UCSD-AML1 (cell line): ENCODE results near the gene NOP14.

Source experiments
- DNase-seq: peaks from one replicate; lab custom pipeline; 2025; ENCODE audit not compliant: unreplicated experiment; lab: John Stamatoyannopoulos, UW

Gene NOP14

DNA sequence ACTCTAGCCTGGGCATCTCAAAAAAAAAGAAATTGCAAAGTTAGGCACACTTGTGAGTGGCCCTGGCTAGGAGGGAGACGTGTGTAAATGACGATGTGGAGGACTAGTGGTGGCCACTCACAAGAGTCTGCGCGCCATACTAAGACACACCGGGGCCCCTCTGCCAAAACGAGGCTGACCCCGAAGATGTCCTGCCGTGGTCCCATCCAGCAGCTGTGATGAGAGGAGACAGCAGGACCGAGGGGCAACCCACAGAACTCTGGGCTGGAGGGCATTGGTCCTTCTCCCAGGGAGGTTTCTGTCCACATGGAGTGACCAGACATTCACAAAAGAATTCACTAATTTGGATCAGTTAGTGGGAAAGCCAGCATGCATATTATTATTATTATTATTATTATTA is 47.4 kb downstream of the NOP14 start:
- DNase-seq = no peak

DNA sequence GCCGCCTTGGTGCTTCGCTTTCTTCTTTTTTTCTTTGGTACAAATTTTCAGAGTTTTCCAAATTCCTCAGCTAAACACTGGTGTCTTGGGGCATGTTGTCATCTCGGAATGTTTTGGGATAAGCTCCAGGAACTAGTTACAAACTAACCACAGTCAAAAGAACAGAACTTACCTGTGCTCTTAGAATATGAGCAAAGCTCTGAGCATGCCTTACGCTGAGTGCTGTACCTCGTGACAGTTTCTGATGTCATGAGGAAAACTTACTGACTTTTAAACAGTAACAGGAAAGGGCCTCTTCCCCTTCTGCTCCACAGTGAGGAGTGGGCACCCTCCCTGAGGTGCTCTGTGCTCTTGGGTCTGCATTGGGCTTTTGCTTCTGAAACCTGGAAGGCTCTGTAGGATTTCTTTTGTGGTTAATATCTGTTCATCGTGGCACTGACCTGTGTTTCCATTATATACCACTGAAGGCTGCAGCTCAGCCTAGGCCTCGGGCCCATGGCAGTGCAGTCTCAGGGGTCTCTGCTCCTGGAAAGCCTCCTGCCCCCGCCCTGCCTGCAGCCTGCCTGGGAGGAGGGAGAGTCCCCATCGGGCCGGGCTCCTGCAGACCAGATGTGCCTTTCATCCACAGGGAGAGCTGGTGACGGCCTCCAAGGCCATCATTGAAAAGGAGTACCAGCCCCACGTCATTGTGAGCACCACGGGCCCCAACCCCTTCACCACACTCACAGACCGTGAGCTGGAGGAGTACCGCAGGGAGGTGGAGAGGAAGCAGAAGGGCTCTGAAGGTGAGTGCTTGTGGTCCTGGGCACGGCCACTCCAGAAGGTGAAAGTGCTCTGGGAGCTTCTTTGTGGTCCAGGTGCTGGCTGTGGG is 48.7 kb downstream of the NOP14 start:
- no peak for DNase-seq

DNA sequence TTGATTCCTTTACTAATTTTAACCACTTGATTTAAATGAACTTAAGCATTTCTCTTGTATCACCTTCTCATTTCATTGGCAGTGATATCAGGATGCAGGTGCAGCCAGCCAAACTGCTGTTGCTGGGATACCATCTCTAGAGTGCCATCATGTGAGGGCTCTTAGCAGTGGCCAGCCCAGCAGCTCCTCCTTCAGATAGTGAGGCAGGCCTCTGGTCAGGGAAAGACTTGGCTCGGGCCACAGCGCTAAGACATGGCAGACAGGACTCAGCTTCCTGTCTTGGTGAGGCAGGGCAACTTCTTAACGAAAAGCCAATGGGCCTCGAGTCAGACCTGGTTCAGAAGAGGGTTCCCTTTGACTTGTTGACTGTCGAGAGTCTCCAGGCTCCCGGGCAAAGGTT is 50.0 kb downstream of the NOP14 start:
- no peak for DNase-seq

DNA sequence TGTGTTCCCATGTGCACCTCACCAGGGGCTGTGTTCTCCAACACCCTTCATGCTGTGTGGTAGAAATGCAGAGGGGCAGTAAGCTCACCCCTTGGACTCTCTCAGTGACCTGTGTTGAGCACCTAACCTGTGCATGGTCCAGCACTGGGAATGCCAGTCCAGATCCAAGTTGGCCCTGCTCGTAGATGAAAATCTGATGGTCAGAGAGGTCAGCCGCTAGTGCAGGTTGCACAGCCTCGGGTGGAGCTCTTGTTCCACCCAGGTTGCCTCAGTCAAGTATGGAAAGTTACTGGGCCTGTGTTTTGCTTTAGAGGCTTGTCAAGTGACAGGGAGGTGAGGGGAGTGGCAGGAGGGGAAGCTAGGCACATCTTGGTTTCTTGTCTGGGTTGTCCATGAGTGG is 51.3 kb downstream of the NOP14 start:
- no peak for DNase-seq

DNA sequence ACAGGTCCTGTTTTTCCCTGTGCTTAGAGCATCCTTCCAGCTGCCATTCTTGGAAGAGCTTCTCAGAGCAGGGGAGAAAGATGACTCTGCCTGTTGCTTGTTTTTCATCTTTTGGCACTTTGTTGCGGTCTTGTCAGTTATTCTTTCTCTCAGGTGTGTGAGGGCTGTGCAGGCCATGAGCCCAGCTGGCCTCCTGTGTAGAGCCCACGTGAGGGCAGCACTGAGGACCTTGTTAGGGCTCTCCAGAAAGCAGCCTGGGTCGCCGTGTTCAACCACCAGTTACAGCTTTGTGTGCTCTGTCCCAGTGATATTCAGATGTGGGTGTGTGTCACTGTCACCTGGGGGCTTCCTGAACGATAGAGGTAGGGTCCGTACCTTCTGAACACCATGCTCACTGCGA is 52.8 kb downstream of the NOP14 start:
- no peak for DNase-seq

DNA sequence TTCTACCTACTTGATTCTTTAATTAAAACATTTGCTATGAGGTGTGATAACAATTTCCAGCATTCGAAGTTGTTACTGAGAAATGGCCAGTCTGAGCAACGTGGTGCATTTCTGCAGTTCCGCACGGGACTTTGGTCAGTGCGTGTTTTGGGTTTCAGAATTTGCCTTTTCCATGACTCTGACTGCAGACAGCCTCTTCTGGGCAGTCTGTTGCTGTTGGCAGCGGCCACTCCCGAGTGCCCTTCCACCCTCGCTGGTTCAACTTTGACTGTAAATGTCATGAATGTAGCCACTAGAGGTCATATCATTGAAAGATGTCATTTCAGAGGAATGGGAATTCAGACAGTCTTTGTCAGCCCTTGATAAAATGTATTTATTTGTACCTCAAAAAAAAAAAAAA is 53.6 kb downstream of the NOP14 start:
- DNase-seq = no peak

DNA sequence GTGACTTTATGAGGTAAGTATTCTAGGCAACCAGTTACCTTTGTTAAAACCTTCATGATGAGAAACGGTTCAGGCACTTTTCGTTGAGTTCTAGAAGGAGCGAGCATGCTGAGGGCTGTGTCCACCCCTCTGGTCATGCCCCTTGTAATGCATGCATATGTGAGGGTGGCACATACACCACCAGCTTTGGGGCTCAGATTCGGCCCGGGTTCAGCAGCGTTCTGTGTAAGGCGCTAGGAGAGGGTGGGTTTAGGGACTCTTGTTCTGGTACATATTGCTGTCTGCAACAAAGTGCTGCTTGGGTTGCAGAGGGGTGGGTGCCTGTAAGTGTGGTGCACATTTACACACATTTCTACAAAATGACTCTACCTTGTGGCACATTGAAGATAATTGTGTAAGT is 54.5 kb downstream of the NOP14 start:
- DNase-seq = no peak

DNA sequence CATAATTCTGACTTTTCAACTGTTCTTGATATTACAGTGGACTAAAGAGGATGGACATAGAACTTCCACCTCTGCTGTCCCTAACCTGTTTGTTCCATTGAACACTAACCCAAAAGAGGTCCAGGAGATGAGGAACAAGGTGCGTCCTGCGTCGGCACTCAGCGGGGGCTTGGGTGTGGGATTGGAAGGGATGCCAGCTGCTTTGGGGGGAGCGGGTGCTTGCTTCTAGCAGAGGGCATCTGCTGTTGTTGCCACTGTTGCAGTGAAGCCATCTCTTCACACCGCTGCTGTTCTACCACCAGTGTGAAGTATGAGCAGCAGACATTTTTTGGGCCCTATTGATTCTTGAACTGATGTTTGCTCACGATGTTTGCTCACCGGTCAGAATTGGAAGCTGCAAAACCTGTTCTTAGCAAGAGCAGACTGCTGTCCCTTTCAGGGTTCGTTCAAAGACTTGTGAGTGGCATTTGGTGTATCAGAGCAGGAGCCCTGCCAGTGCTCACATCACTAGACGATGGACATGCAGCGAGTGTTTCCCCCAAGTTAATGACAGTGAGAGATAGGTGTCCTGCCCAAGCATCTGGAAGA is 55.4 kb downstream of the NOP14 start:
- no peak for DNase-seq

DNA sequence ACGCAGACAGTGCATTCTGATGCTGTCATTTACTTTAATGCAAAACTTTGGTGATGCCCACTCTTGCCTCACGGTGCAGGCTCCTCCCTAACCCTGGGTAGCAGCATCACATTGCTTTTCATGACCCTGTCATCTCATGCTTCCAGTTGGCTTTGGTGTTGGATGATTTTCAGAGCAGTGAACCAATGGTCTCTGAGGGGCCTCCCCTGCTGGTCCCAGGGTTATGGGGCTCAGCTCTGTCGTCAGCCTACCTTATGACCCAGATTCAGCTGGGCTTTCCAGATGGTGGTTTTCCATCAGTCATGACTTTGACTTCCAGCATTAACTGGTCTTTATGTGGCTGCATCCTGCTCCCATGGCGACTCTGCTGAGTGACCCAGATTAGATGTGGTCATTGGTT is 56.0 kb downstream of the NOP14 start:
- no peak for DNase-seq

DNA sequence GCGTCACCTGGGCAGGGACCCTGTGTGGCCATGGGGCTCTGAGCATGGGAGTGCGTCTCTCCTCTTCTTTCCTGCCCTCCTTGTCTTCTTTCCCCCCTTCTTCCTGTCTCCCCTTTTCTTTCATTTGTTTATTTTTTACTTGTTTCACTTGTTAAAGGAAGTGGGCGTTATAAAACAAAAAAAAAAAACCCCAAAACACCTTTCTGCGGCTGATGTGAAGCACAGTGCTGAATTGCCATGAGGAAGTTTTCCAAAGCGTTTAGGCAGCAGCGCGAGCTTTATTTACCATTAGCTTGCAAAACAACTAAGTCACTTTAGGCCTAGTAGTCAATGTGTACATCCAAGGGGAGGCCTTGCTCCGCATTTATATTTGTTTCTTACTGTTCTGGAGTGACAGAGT is 57.0 kb downstream of the NOP14 start:
- DNase-seq = no peak

DNA sequence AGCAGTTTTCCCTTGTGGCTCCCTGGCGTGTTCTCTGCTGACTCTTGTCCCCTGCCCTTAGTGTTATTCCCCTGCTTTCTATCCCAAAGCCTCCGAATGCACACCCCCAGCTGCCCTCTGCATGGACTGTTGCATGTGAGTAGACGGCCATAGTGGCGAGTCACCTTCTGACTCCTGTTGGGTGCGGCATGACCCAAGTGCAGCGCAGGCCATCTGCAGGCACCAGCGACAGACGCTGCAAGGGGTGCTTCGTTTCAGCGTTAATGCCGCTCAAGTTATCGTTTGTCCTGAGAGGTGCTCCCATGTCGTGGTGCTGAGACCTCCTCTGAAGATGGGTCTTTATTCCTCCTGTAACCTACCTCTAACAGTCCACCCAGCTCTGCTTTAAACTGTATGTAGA is 57.7 kb downstream of the NOP14 start:
- no peak for DNase-seq

DNA sequence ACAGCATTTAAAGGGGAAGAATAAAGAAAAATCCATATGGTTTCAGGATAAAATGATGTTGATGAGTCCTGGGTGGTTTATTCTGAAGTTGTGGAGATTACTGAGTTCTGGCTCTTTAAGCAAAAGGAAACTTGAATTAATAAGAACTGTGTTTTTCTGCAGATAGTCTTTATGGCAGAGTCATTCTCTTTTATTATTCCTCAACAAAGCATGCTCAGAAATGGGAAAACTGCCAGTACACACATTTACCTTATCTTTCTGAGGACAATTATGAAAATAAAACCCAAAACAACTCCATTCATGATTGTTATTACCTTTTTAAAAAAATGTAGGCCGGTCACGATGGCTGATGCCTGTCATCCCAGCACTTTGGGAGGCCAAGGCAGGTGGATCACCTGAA is 61.1 kb downstream of the NOP14 start:
- no peak for DNase-seq

DNA sequence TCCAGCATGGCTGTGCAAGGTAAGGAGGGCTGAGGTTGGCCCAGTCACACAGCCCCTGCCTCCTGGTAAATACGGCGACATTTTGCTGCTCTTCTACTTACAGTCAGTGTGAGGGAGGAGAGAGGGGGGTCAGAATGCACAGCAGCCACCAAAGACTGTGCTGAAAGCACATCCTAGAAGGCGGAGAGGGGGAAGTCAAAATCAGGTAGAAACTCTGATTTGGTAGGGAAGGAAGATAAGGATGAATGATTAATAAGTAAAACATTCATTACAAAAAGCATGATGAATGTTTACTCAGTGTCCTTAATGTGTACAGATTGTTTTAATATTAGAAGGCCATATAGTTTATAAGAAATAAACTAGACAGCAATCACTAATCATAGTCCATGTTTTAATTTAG is 62.0 kb downstream of the NOP14 start:
- DNase-seq = no peak

DNA sequence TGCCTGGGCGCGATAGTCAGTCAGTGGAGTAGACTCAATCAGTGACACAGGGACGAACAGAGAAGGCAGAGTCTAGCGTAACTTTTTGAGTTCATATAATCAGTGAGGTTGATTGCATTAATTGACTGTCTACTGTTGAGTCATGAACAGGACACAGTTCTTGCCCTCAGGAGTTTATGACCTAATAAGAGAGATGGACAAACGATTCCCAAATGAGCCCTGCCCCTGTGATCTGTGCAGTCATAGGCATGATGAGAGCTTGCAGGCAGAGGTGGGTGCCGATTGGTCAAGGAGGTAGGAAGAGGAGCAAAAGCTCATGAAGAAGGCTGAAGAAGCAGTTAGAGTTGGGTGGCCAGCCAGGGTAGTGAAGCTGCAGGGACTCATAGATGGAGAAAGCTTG is 62.5 kb downstream of the NOP14 start:
- DNase-seq = no peak

DNA sequence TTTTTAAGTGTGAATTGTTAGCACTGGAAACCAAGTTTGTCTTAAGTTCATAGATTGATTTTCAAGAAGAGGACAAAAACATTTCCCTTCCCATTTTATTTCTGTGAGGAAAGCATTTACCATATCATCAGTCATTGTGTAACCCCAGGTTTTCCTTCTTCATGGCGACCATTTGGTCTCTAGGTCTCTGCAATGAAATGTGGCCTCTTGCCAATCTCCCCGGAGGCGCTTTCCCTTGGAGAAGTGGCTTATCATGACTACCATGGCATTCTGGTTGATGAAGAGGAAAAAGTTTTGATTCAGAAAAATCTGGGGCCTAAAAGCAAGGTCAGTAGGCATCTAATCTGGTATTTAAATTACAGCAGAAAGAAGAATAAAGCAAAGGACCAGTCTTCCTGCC is 65.2 kb downstream of the NOP14 start:
- no peak for DNase-seq

DNA sequence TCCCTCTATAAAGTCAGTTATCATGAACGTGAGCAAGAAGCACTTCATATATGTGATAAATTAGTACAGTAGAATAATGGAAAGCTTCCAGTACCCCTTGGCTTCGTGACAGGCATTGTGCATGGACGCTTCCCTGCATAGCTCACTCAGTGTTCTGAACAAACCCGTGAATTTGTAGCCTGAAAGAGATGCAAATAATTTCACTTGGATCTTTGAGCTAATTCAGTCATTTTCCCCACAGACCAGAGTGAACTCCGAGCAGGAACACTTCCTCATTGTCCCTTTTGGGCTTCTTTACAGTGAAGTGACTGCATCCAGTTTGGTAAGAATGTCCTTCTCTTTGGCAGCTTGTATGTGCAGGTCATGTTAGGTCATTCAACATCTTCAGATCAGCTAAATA is 69.4 kb downstream of the NOP14 start:
- DNase-seq = no peak

DNA sequence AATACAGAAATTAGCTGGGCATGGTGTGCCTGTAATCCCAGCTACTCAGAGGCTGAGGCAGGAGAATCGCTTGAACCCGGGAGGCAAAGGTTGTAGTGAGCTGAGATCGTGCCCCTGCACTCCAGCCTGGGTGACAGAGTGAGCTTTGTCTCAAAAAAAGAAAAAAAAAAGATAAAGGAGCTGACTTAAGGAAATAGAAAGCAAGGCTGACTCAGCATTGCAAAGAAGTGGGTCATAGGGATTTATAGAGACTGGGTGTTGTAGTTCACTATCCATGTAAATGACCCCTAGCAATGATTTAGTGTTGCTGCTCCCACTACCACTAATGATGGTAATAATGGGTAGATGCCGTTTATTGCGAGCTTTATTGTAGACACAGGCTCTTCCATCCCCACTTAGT is 71.9 kb downstream of the NOP14 start:
- no peak for DNase-seq

DNA sequence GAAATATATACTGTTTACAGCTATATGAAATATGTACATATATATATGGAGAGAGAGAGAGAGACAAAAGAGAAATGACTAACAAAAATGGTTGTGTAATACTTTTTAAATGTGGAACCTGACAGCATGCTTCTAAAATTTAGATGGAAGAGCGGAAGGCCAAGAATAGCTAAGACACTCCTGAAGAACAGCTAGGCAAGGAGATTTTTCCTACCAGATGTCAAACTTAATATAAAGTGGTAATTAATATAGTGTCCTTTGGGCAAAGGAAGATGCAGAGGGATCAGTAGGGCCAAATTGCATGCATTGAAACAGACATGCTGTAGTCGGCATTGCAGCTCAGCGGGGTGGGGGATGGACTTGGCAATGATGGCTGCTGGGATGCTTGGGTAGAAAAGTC is 74.3 kb downstream of the NOP14 start:
- DNase-seq = no peak
